DOHH2 (cell line): ENCODE data around the gene SHB.

Experiments
- CTCF ChIP-seq: fragments of 200-600 bp; sonication (generic); IDR thresholded peaks from one replicate; pipeline ENCODE4 v1.5.1; 2014; ENCODE audit warnings: antibody characterized with exemption, mild to moderate bottlenecking, low read depth, low read length; ENCODE audit not compliant: poor library complexity, severe bottlenecking
- EZH2phosphoT487 ChIP-seq: fragments of 200-600 bp; sonication (generic); IDR thresholded peaks from 2 replicates; pipeline ENCODE4 v1.6.1; 2017; ENCODE audit warnings: borderline replicate concordance, mild to moderate bottlenecking, antibody characterized with exemption, low read length, moderate library complexity, mixed read lengths

- TF ChIP-seq CTCF (no peak), EZH2phosphoT487 (no peak)
Measured at GRCh38 chr9:38006163-38006562, 62.9 kb downstream of the SHB start.
